IMR-90 (cell line): ENCODE measurements around the gene SLC7A6. TPM values are rescaled to one million over a fixed set of nuclear protein-coding genes. Genes with fewer than 3 reads are reported as not detected.
A peak's percentile ranks its signal among the peaks of the same experiment; 100 is the strongest.

Source experiments
- ATAC-seq: fragments of 200-7000 bp; cut with Tn5 transposase; 2 replicates; pipeline ENCODE4 v1.9.1; 2020; ENCODE audit warnings: low read depth, mild to moderate bottlenecking, moderate library complexity
- BruUV-seq: library from RNA; stranded (reverse); fragments of 400-500 nt; replicated peaks from 2 replicates; lab custom pipeline; 2021; lab: Mats Ljungman, UMichigan
- CTCF ChIA-PET: fragments of 300-600 bp; formaldehyde crosslinking; extraction: SDS; loops from one replicate; lab custom pipeline; 2021; ENCODE audit warnings: antibody characterized with exemption; lab: Yijun Ruan, JAX
- POLR2A ChIA-PET: fragments of 300-600 bp; sonication (Branson Sonifier 250); formaldehyde crosslinking; loops from one replicate; lab custom pipeline; 2022; ENCODE audit warnings: antibody characterized with exemption; ENCODE audit not compliant: unreplicated experiment; lab: Charles Lee
- DNase-seq: peaks from one replicate; pipeline ENCODE4 v3.0.0; 2013
- H2AFZ ChIP-seq: replicated peaks from 2 replicates; pipeline ENCODE3; 2013; ENCODE audit warnings: low read length, mild to moderate bottlenecking; ENCODE audit not compliant: poor library complexity
- H2AK5ac ChIP-seq: 2 replicates; pipeline ENCODE4 v1.6.1; 2013; ENCODE audit warnings: low read depth, low read length, inconsistent platforms
- H2AK9ac ChIP-seq: replicated peaks from 2 replicates; pipeline ENCODE3; 2013; ENCODE audit warnings: mild to moderate bottlenecking, low read depth, low read length, moderate library complexity; ENCODE audit not compliant: poor library complexity
- H2BK120ac ChIP-seq: 2 replicates; pipeline ENCODE4 v1.6.1; 2013; ENCODE audit warnings: low read depth, low read length, inconsistent platforms
- H2BK15ac ChIP-seq: 3 replicates; pipeline ENCODE4 v1.6.1; 2013; ENCODE audit warnings: low read depth, low read length, inconsistent platforms
- H2BK20ac ChIP-seq: 2 replicates; pipeline ENCODE4 v1.6.1; 2013; ENCODE audit warnings: low read depth, mild to moderate bottlenecking, inconsistent platforms, low read length, moderate library complexity
- H2BK5ac ChIP-seq: 2 replicates; pipeline ENCODE4 v1.6.1; 2013; ENCODE audit warnings: mild to moderate bottlenecking, low read depth, low read length, inconsistent platforms; ENCODE audit not compliant: poor library complexity, severe bottlenecking
- H3K14ac ChIP-seq: replicated peaks from 2 replicates; pipeline ENCODE4 v1.6.1; 2013; ENCODE audit warnings: low read depth, low read length, inconsistent platforms
- H3K18ac ChIP-seq: 2 replicates; pipeline ENCODE4 v1.6.1; 2013; ENCODE audit warnings: low read depth, low read length, control low read depth
- H3K23ac ChIP-seq: 2 replicates; pipeline ENCODE4 v1.6.1; 2013; ENCODE audit warnings: low read depth, low read length, inconsistent platforms
- H3K27ac ChIP-seq: 2 replicates; pipeline ENCODE4 v1.5.1; 2013; ENCODE audit warnings: mild to moderate bottlenecking, control low read depth, low read length; ENCODE audit not compliant: insufficient read depth
- H3K27me3 ChIP-seq: 2 replicates; pipeline ENCODE4 v1.6.1; 2013; ENCODE audit warnings: low read length; ENCODE audit not compliant: control insufficient read depth, insufficient read depth
- H3K36me3 ChIP-seq: 2 replicates; pipeline ENCODE4 v1.6.1; 2013; ENCODE audit warnings: low read length, mixed read lengths; ENCODE audit not compliant: control insufficient read depth, insufficient read depth
- H3K4ac ChIP-seq: 2 replicates; pipeline ENCODE4 v1.6.1; 2013; ENCODE audit warnings: low read depth, low read length, inconsistent platforms
- H3K4me1 ChIP-seq: 2 replicates; pipeline ENCODE4 v1.6.1; 2013; ENCODE audit warnings: low read length, mixed read lengths; ENCODE audit not compliant: control insufficient read depth, insufficient read depth
- H3K4me2 ChIP-seq: 2 replicates; pipeline ENCODE4 v1.6.1; 2013; ENCODE audit warnings: low read depth, mild to moderate bottlenecking, control low read depth, low read length, moderate library complexity
- H3K4me3 ChIP-seq: 2 replicates; pipeline ENCODE4 v1.5.1; 2013; ENCODE audit warnings: low read depth, mild to moderate bottlenecking, control low read depth, low read length, moderate library complexity; ENCODE audit not compliant: insufficient read depth
- H3K56ac ChIP-seq: 2 replicates; pipeline ENCODE4 v1.6.1; 2013; ENCODE audit warnings: low read length, inconsistent platforms; ENCODE audit not compliant: insufficient read depth; ENCODE audit errors: extremely low read depth
- H3K79me1 ChIP-seq, 2 experiments: 2 replicates each; pipeline ENCODE4 v1.6.1; 2013; ENCODE audit warnings: low read length in 2 of 2, inconsistent platforms in 1 of 2, low read depth in 1 of 2
- H3K9ac ChIP-seq: 2 replicates; pipeline ENCODE4 v1.6.1; 2013; ENCODE audit warnings: low read depth, low read length, control low read depth
- H3K9me1 ChIP-seq: 2 replicates; pipeline ENCODE4 v1.6.1; 2013; ENCODE audit warnings: low read length, inconsistent platforms; ENCODE audit not compliant: insufficient read depth
- H3K9me3 ChIP-seq: 2 replicates; pipeline ENCODE4 v1.6.1; 2013; ENCODE audit warnings: low read length; ENCODE audit not compliant: control insufficient read depth, insufficient read depth
- H4K20me1 ChIP-seq: 2 replicates; pipeline ENCODE4 v1.6.1; 2013; ENCODE audit warnings: low read length, inconsistent platforms; ENCODE audit not compliant: insufficient read depth
- H4K5ac ChIP-seq: 2 replicates; pipeline ENCODE4 v1.6.1; 2013; ENCODE audit warnings: mild to moderate bottlenecking, low read depth, low read length, control low read depth
- H4K8ac ChIP-seq, 2 experiments: 2 replicates each; pipeline ENCODE4 v1.6.1; 2013; ENCODE audit warnings: low read depth in 2 of 2, low read length in 2 of 2, control low read depth in 1 of 2, inconsistent platforms in 1 of 2
- H4K91ac ChIP-seq: 2 replicates; pipeline ENCODE4 v1.6.1; 2013; ENCODE audit warnings: low read depth, low read length, inconsistent platforms; ENCODE audit not compliant: insufficient read depth
- BHLHE40 ChIP-seq: fragments of 150-350 bp; IDR thresholded peaks from 2 replicates; pipeline ENCODE4 v1.6.1; 2016; ENCODE audit warnings: mild to moderate bottlenecking, low read depth, low read length
- CEBPB ChIP-seq: IDR thresholded peaks from 2 replicates; pipeline ENCODE4 v1.6.1; 2012; ENCODE audit warnings: low read depth, low read length, improper control_type of control experiment
- CHD1 ChIP-seq: IDR thresholded peaks from 2 replicates; pipeline ENCODE4 v1.6.1; 2012; ENCODE audit warnings: low read depth, low read length, improper control_type of control experiment
- CTCF ChIP-seq: conservative IDR thresholded peaks from 2 replicates; pipeline ENCODE4 v1.5.1; 2012; ENCODE audit warnings: mild to moderate bottlenecking, low read depth, low read length, improper control_type of control experiment
- ELK1 ChIP-seq: fragments of 150-350 bp; IDR thresholded peaks from 2 replicates; pipeline ENCODE4 v1.6.1; 2016; ENCODE audit warnings: low read depth, mild to moderate bottlenecking, low read length, moderate library complexity, borderline replicate concordance
- FOS ChIP-seq: fragments of 150-350 bp; IDR thresholded peaks from 2 replicates; pipeline ENCODE4 v1.6.1; 2016; ENCODE audit warnings: low read depth, low read length
- MAFK ChIP-seq: IDR thresholded peaks from 2 replicates; pipeline ENCODE4 v1.6.1; 2012; ENCODE audit warnings: low read depth, low read length, improper control_type of control experiment
- MAZ ChIP-seq: IDR thresholded peaks from 2 replicates; pipeline ENCODE4 v1.6.1; 2012; ENCODE audit warnings: low read depth, mild to moderate bottlenecking, low read length, improper control_type of control experiment, moderate library complexity, borderline replicate concordance
- MXI1 ChIP-seq: IDR thresholded peaks from 2 replicates; pipeline ENCODE4 v1.6.1; 2012; ENCODE audit warnings: low read depth, mild to moderate bottlenecking, low read length, moderate library complexity, borderline replicate concordance
- NFE2L2 ChIP-seq: fragments of 150-350 bp; IDR thresholded peaks from 2 replicates; pipeline ENCODE4 v1.6.1; 2016; ENCODE audit warnings: low read depth, mild to moderate bottlenecking, low read length
- POLR2A ChIP-seq: IDR thresholded peaks from 2 replicates; pipeline ENCODE4 v1.6.1; 2012; ENCODE audit warnings: mild to moderate bottlenecking, low read depth, low read length
- RAD21 ChIP-seq: IDR thresholded peaks from 2 replicates; pipeline ENCODE4 v1.6.1; 2012; ENCODE audit warnings: low read length, improper control_type of control experiment
- RCOR1 ChIP-seq: IDR thresholded peaks from 2 replicates; pipeline ENCODE4 v1.6.1; 2012; ENCODE audit warnings: mild to moderate bottlenecking, low read length, improper control_type of control experiment; ENCODE audit not compliant: insufficient replicate concordance
- RFX5 ChIP-seq: IDR thresholded peaks from 2 replicates; pipeline ENCODE4 v1.8.0; 2012; ENCODE audit warnings: low read depth, mild to moderate bottlenecking, low read length, moderate library complexity
- SMC3 ChIP-seq: fragments of 150-350 bp; IDR thresholded peaks from 2 replicates; pipeline ENCODE4 v1.6.1; 2016; ENCODE audit warnings: low read depth, mild to moderate bottlenecking, antibody characterized with exemption, low read length, moderate library complexity
- USF2 ChIP-seq: fragments of 150-350 bp; IDR thresholded peaks from 2 replicates; pipeline ENCODE4 v1.6.1; 2017; ENCODE audit warnings: mild to moderate bottlenecking, antibody characterized with exemption, low read length, low read depth
- WGBS, 2 experiments: methylation state at CpG; one replicate each; pipeline versions ENCODE4 v1.1.5 to v1.1.7; 2013; ENCODE audit warnings: missing lambda C conversion rate in 2 of 2; ENCODE audit not compliant: insufficient read length in 1 of 2; ENCODE audit errors: extremely low coverage in 2 of 2; 5-methylcytosine and 5-hydroxymethylcytosine counted together
- dilution Hi-C: fragments of 300-500 bp; cut with HindIII; formaldehyde crosslinking; loops from one replicate; pipeline ENCODE4 v1.14.3; 2018; ENCODE audit warnings: low sequenced_read_pairs; ENCODE audit not compliant: unreplicated experiment
- in situ Hi-C: fragments of 300-500 bp; cut with MboI; formaldehyde crosslinking; loops from 3 replicates; pipeline ENCODE4 v1.14.3; 2019; ENCODE audit warnings: low sequenced_read_pairs, inconsistent platforms, mixed read lengths
- intact Hi-C: fragments of 100-400 bp; cut with micrococcal nuclease; formaldehyde crosslinking; loops from 2 replicates; pipeline ENCODE4 v1.10.0; 2022
- polyA plus RNA-seq, 3 experiments: library from polyadenylated mRNA; depleted of rRNA; stranded (reverse); fragments of >200 nt; gene quantifications; 2 replicates each; pipeline ENCODE4 v1.2.3, GENCODE V29; 2012; ENCODE audit warnings: low replicate concordance in 1 of 3
- total RNA-seq: library from RNA; depleted of rRNA; stranded (reverse); fragments of >200 nt; gene quantifications from 2 replicates; pipeline ENCODE4 v1.2.3, GENCODE V29; 2012

The SLC7A6 gene
- total and polyA plus RNA-seq, 2 of the 4 experiments (the other 2 are of a cell fraction) = 29.4 to 36.1 TPM

- H3K27ac ChIP-seq = no peak overlapping the region
- H2BK20ac ChIP-seq = no peak overlapping the region
- CTCF ChIA-PET = interaction anchor here (0.9 kb wide), 1 partner anchor 12 kb away, joined by 4 read pairs; the partner anchor contains the start of gene SLC7A6
- H3K27me3 ChIP-seq = no peaks in the 10 kb centered on the region
- intact Hi-C loops = no loop called here
- H3K4me2 ChIP-seq = no peak overlapping the region
- WGBS, 2 experiments = no CpG with 5 or more reads among the region's 4 CpGs
- TF ChIP-seq MAFK = no peak
- TF ChIP-seq RFX5 = no peak
- no peak for TF ChIP-seq BHLHE40
- no peak for TF ChIP-seq USF2
- TF ChIP-seq NFE2L2 = no peak
- TF ChIP-seq POLR2A = no peak
- TF ChIP-seq ELK1 = no peak
- TF ChIP-seq MXI1 = no peak
- no peak for TF ChIP-seq CEBPB
- no peak for TF ChIP-seq RAD21
- TF ChIP-seq FOS = no peak
- TF ChIP-seq RCOR1 = no peak
- TF ChIP-seq CTCF = no peak
- no peak for TF ChIP-seq CHD1
- no peak for TF ChIP-seq MAZ
- no peak for TF ChIP-seq SMC3
- peaks cover 56% of the 10 kb centered on the region for H4K20me1 ChIP-seq
- H3K56ac ChIP-seq = no peak overlapping the region
- H3K18ac ChIP-seq = no peak overlapping the region
- H3K4ac ChIP-seq = no peak overlapping the region
- no peaks in the 10 kb centered on the region for H3K9me3 ChIP-seq
- H3K4me3 ChIP-seq = no peak overlapping the region
- in situ Hi-C loops = no loop called here
- DNase-seq = no peak
- no peak overlapping the region for H3K14ac ChIP-seq
- H3K36me3 ChIP-seq = peaks cover 30% of the 10 kb centered on the region
- no peak overlapping the region for H4K8ac ChIP-seq
- no peak overlapping the region for H2BK120ac ChIP-seq
- peaks cover 12% of the 10 kb centered on the region; the same call in 1 of the 2 replicates for H3K9me1 ChIP-seq
- H4K91ac ChIP-seq = no peak overlapping the region
- H3K9ac ChIP-seq = no peak overlapping the region
- no peak overlapping the region for H2AK5ac ChIP-seq
- no peak overlapping the region for H2AK9ac ChIP-seq
- peaks cover 21 to 71% of the 10 kb centered on the region in 2 experiments; a peak in 3 of 4 replicates for H3K79me1 ChIP-seq
- TSS peak; percentile 23 for BruUV-seq
- no peak overlapping the region for H4K5ac ChIP-seq
- no peak overlapping the region for H3K23ac ChIP-seq
- no peak overlapping the region for H2BK15ac ChIP-seq
- POLR2A ChIA-PET = no interaction called here
- H3K4me1 ChIP-seq = peaks cover 2% of the 10 kb centered on the region; the same call in 1 of the 2 replicates
- ATAC-seq = no peak
- dilution Hi-C loops = no loop called here
- H2AFZ ChIP-seq = no peak overlapping the region
- H2BK5ac ChIP-seq = no peak overlapping the region
Observed at GRCh38 chr16:68275611-68276191, 11.4 kb downstream of the SLC7A6 start.
